SK-N-MC (cell line): Measurements from ENCODE around the gene NOTCH2.

Experiments
- DNase-seq: peaks from one replicate; pipeline ENCODE4 v3.0.0-alpha.2; 2011; ENCODE audit warnings: low read depth, low spot score
- H3K27ac ChIP-seq: fragments of 200-600 bp; sonication (generic); 2 replicates; pipeline ENCODE4 v1.5.1; 2016; ENCODE audit warnings: mixed run types
- H3K36me3 ChIP-seq: fragments of 200-600 bp; sonication (generic); 2 replicates; pipeline ENCODE4 v1.6.1; 2017; ENCODE audit warnings: antibody characterized with exemption, low read length, mixed read lengths; ENCODE audit not compliant: insufficient read depth
- H3K4me3 ChIP-seq: fragments of 200-600 bp; sonication (generic); 2 replicates; pipeline ENCODE4 v1.5.1; 2016
- H3K9ac ChIP-seq: fragments of 200-600 bp; sonication (generic); 2 replicates; pipeline ENCODE4 v1.8.0; 2017; ENCODE audit warnings: mixed run types, mixed read lengths; ENCODE audit not compliant: insufficient read length
- H3K9me3 ChIP-seq: fragments of 200-600 bp; sonication (generic); 2 replicates; pipeline ENCODE4 v1.6.1; 2017; ENCODE audit warnings: low read depth, mild to moderate bottlenecking, antibody characterized with exemption, low read length, moderate library complexity, mixed read lengths
- EZH2 ChIP-seq: fragments of 200-600 bp; sonication (generic); IDR thresholded peaks from one replicate; pipeline ENCODE4 v1.6.1; 2017; ENCODE audit warnings: antibody characterized with exemption
- FOXP2 ChIP-seq: optimal IDR thresholded peaks from 2 replicates; pipeline ENCODE3; 2011; ENCODE audit warnings: mild to moderate bottlenecking, moderate library complexity; ENCODE audit not compliant: insufficient read depth; ENCODE audit errors: extremely low read length, control extremely low read depth
- POLR2AphosphoS5 ChIP-seq: IDR thresholded peaks from 2 replicates; pipeline ENCODE4 v1.6.1; 2012; ENCODE audit warnings: mild to moderate bottlenecking, low read depth, low read length, borderline replicate concordance

NOTCH2 gene

DNA sequence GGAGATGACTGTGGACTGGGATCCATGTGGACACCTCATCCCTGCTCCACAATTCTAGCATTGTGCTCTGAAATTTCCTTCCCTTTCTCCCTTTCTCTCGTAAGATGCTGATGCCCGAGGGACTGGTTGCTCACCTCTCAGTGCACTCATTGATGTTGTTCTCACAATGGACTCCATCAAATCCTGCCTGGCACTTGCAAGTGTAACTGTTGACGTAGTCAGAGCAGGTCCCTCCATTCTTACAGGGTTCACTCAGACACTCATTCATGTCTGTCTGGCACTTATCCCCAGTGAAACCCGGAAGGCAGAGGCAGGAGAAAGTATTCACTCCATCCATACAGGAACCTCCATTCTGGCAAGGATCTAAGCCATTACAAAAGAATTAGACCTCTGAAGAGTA lies 128.1 kb downstream of the NOTCH2 start:
- TF ChIP-seq FOXP2: no peak
- no peak for TF ChIP-seq POLR2AphosphoS5
- no peak for TF ChIP-seq EZH2
- Histone ChIP-seq H3K9ac (no peak overlapping the region), H3K9me3 (no peaks in the 10 kb centered on the region), H3K4me3 (no peak overlapping the region), H3K36me3 (peaks cover 63% of the 10 kb centered on the region), H3K27ac (no peak overlapping the region)
- DNase-seq: no peak

DNA sequence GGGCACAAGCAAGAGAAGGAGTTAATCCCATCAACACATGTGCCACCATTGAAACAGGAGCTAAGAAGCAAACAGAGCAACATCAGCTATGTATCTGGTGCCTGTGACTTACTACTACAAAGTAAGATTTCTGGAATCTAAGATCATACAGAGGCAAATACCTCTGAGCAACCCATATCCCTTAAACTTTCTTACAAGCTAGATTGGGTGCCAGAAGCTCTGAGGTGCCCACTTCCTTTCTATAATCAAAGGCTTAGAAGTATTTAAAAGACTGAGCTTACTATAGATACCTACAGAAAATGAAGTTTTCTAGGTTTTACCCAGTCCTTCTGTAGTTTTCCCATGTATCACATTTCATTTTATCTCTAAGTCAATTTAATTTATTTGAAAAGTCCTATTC lies 128.8 kb downstream of the NOTCH2 start:
- H3K27ac ChIP-seq: no peak overlapping the region
- DNase-seq: no peak
- peaks cover 70% of the 10 kb centered on the region for H3K36me3 ChIP-seq
- no peak overlapping the region for H3K9ac ChIP-seq
- TF ChIP-seq EZH2: no peak
- TF ChIP-seq POLR2AphosphoS5: no peak
- no peaks in the 10 kb centered on the region for H3K9me3 ChIP-seq
- no peak overlapping the region for H3K4me3 ChIP-seq

DNA sequence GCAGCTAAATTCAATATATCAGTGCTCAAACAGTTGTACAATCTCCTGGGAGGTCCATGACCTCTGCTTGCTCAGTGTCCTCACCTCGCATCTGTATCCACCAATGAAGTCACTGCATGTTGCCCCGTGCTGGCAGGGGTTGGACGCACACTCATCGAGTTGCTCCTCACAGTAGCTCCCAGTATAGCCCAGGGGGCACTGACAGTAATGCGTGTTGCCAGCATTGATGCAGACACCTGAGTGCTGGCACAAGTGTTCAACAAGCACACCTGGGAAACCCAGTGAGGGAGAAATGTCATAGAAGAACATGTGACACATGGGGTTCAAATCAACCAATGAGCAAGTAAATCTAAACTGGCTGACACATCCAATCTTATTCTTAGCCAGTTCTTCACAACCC lies 132.3 kb downstream of the NOTCH2 start:
- Histone ChIP-seq H3K4me3 (no peak overlapping the region), H3K27ac (no peak overlapping the region), H3K9ac (no peak overlapping the region), H3K9me3 (peaks cover 3% of the 10 kb centered on the region; the same call in 1 of the 2 replicates), H3K36me3 (peaks cover 87% of the 10 kb centered on the region)
- TF ChIP-seq POLR2AphosphoS5: no peak
- no peak for TF ChIP-seq EZH2
- TF ChIP-seq FOXP2: no peak
- no peak for DNase-seq

DNA sequence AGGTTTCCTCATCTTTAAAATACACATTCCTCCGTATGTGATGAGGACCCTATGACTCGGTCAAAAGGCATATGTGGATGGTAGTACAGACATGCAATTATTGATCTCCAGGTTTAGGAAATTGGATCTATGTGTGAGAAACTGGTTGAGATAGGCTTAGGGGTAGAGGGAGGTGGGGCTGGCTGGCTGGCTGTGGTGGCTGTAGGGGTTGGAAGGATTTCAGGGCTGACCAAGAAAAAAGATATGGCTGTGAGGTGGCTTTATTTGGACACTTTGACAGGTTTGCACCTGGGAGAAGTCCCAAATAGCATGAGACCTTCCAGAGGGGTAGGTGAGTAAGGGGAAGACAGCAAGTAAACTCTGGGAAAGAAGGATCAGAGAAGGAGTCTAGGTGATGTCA lies 133.5 kb downstream of the NOTCH2 start:
- Histone ChIP-seq H3K4me3 (no peak overlapping the region), H3K9ac (no peak overlapping the region), H3K9me3 (peaks cover 3% of the 10 kb centered on the region; the same call in 1 of the 2 replicates), H3K36me3 (peaks cover 79% of the 10 kb centered on the region), H3K27ac (no peak overlapping the region)
- no peak for DNase-seq
- TF ChIP-seq EZH2 (no peak), FOXP2 (no peak)

DNA sequence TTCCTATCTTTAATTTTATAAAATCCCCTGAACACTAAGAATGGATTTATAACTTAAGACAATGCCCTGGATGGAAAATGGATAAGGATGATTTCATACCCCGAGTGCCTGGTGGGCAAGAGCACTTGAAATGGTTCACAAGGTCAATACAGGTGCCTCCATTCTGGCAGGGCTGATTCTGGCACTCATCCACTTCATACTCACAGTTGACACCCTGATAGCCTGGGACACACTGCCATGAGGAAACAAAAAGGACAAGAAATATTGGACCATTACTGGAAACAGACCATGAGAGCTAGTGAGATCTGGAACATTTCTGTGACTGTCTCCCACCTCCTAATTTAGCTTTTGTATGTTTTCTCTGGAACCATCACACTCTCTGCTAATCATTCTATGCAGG lies 134.1 kb downstream of the NOTCH2 start:
- DNase-seq: no peak
- peaks cover 77% of the 10 kb centered on the region for H3K36me3 ChIP-seq

DNA sequence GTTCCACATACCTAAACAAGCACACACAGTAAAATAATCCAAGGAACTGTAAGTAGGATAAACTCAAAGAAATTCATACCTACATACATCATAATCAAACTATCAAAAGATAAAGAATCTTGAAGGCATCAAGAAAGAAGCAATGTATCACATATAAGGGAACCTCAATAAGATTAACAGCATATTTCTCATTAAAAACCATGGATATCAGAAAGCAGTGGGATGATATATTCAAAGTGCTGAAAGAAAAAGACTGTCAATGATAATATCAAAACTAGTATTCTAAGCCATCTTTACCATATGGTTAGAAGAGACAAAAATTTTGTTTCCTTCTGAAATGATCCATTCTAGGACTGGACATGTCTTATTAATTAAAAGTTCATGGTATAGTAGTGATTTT lies 136.1 kb downstream of the NOTCH2 start:
- Histone ChIP-seq H3K27ac (no peak overlapping the region), H3K9me3 (peaks cover 3% of the 10 kb centered on the region; the same call in 1 of the 2 replicates), H3K4me3 (no peak overlapping the region), H3K36me3 (peaks cover 73% of the 10 kb centered on the region), H3K9ac (no peak overlapping the region)
- no peak for DNase-seq
- TF ChIP-seq EZH2 (no peak), FOXP2 (no peak), POLR2AphosphoS5 (no peak)

More for the DNA sequence above, 134.1 kb downstream of the NOTCH2 start:
- H3K9ac ChIP-seq: no peak overlapping the region
- H3K9me3 ChIP-seq: peaks cover 3% of the 10 kb centered on the region; the same call in 1 of the 2 replicates
- H3K4me3 ChIP-seq: no peak overlapping the region
- no peak overlapping the region for H3K27ac ChIP-seq
- TF ChIP-seq FOXP2 (no peak), EZH2 (no peak), POLR2AphosphoS5 (no peak)

DNA sequence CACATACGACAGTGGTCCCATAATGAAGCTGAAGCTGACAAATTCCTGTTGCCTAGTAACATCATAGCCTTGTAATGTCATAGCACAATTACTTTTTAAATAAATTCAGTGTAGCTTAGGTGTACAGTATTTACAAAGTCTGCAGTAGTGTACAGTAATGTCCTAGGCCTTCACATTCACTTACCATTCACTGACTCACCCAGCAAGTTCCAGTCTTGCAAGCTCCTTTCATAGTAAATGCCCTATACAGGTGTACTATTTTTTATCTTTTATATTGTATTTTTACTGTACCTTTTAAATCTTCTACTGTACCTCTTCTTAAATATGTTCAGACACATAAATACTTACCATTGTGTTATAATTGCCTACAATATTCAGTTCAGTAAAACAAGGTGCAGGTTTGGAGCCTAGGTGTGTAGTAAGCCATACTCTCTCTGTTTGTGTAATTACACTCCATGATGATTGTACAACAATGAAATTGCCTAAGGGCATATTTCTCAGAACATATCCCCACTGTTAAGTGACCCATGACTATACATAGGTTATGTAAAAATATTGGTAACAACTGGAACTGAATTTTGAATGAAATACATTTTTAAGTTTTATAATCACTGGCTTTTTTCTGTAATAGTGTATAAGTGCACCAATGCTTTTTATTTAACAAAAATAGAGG lies 139.7 kb downstream of the NOTCH2 start:
- TF ChIP-seq EZH2 (no peak), POLR2AphosphoS5 (no peak), FOXP2 (no peak)
- no peak overlapping the region for H3K27ac ChIP-seq
- DNase-seq: no peak
- H3K36me3 ChIP-seq: peaks cover 70% of the 10 kb centered on the region
- H3K4me3 ChIP-seq: no peak overlapping the region
- peaks cover 3% of the 10 kb centered on the region; the same call in 1 of the 2 replicates for H3K9me3 ChIP-seq
- no peak overlapping the region for H3K9ac ChIP-seq

DNA sequence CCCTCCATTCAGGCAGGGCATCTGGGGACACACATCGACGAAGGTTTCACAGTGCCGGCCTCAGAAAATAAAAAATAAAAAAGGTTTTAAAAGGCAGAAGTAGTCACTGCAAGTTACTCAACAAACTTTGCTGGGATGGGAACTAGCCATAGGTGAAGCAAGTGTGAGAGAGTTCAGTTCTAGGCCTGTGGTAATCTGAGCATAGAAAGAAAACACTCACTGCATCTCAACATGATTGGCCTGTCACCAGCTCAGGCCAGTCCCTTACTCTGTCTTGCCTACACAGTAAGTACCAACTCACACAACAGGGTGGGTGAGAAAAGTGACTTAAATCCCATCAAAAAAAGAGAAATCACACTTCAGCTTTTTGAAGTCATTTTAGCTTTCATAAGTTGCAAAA lies 142.9 kb downstream of the NOTCH2 start:
- TF ChIP-seq FOXP2 (no peak), EZH2 (no peak), POLR2AphosphoS5 (no peak)
- Histone ChIP-seq H3K36me3 (peaks cover 72% of the 10 kb centered on the region), H3K4me3 (no peak overlapping the region)

More for the DNA sequence above, 142.9 kb downstream of the NOTCH2 start:
- Histone ChIP-seq H3K27ac (no peak overlapping the region), H3K9ac (no peak overlapping the region), H3K9me3 (no peaks in the 10 kb centered on the region)
- no peak for DNase-seq
